SK-N-DZ (cell line): ENCODE data around the gene COA1.
A peak's percentile ranks its signal among the peaks of the same experiment; 100 is the strongest.

Experiments used
- DNase-seq: peaks from one replicate; pipeline ENCODE4 v3.0.0-alpha.2; 2015; ENCODE audit warnings: low spot score

COA1 gene

DNA sequence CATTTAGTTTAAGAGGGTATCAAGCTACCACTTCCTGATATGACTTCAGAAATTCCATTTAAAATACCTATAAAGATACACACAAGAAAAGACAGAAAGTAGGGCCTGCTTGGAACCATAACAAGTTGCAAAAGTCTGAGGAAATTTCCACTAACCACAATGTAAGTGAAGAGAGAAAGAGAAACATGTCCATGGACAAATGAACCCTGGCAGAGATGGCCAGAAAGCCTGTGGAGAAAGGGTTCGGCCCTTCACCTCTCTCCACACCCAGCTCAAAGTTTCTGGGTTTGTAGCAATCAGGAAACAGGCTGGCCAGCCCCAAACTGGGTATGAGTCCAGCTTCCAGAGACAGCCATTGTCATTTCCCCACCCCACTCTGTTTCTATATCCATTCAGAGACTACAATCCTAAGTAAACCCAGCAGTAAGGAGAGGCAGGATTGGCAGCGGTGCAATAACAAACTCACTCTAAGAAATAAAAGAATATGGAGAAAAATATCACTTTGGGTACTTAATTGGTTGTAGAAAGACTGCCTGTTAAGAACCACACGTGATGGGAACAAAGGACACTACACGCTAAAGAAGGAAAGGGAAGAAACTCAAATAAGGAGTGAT lies 75.3 kb downstream of the COA1 start:
- no peak for DNase-seq

DNA sequence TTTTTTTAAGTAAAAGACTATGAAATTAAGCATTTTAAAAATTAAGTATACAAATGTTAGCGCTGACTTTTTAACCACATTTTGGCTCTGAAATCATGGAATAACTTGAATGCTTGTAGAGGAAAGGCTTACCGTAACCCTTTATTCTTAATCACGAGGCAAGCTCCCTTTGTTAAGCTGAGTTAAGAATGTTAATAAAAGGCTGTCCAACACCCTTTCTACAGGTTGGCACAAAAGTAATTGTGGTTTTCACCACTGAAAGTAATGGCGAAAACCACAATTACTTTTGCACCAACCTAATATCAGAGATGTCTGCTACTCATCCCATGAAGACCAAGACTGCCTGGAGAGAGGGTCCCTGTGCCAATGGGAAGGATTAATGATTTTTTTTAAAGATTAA lies 75.9 kb downstream of the COA1 start:
- DNase-seq, result no peak

DNA sequence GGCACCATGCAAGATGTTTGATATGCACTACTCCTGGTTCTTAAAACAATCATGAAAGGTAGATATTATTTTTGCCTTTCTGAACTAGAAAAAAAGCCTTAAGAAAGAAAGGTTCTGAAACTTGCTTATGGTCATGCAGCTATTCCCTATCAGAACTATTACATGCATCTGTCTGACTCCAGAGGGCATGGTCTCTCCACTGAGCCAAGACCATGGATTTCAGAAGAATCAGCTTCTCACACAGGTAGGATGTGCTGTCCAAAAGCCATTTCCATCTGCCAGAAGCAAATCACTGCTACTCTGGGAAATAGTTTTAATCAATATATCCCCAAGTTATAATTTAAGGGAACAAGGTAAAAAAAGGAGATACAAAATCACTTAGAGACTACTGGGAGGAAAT lies 77.0 kb downstream of the COA1 start:
- no peak for DNase-seq

DNA sequence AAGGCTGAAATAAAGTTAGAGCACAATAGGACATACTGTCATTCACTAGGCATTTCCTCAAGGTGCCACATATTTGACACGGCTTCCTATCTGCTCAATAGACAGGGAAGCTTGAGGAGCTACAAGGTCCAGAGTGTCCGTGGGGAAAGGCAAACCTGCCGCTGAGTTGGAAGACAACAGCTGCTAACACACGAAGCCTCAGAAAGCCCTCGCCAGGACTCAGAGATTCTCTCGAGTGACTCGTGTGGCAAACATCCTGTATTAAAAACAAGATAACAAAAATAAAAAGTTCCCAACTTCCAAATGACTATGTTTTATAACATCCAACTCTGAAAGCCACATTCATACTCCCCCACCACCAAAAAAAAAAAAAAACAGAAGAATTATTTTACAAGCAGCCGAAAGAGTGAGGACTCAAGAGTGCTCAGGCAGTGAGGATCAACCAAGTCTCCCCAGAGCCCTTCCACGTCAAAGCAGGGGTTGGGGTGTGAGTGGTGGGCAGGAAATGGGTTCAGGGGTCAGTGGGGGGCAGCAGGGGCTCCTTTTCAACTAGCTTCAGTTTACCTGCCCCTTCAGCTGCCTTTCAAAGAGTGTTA lies 78.8 kb downstream of the COA1 start:
- DNase-seq, result no peak

DNA sequence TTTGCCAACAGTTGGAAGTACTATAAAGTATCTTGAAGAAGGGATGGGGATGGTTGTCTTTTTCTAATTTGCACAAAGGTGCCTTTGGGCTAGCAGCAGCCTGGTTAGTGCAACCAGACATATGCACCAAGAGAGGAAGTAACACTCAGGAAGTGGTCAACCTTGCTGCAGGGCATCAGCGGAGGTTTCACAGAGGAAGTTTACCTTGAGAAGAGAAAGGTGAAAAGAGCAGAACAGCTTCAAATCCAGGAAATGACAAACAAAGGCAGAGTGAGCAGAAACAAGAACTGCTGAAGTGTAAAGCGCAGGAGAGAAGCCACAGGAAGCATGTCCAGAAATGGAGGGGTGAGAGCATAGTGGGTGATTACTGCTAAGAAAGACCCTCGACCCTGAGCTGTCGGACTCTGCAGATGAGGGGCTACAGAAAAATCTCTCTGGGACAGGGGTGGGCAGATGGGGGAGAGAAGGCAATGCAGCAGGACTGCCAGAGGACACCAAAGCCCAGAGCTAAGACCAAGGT lies 79.5 kb downstream of the COA1 start:
- no peak for DNase-seq

DNA sequence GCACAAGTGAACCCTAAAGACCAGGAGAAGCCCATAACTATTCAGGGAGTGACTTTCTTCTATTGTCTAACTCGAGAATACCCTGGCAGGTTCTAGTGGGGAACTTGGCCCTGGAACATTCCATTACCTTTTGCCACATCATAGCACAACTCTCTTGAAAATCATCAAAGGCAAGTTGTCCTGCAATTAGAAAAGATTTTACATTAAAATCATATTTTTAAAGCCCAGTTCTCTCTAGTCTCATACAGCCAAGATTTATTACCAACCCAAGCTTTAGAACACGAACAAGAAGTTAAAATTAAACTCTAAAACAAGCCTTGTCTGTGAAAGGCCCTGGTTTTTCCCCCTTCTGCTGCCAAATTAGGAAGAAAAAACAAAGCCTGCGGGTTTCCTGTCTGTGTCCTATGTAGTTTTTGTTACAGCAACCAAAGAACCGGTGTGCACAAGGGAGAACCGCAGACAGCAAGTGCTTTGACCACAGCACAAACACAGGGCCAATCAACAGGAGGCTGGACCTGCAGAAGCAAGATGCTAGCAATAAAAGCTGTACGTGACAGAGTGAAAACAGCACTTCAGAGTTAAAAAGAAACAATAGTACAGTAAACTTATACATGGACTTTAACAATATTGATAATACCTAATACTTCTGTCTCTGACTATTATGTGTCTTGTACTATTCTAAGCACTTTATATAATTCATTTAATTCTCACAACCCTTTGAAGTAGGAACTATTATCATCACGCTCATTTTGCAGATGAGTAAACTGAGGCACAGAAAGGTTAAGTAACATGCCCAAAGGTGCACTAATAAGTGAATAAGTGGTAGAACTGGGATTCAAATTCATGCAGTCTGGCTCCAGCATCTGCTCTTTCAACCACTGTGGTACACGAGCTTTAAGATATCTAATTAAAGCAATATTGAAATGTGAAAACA lies 80.6 kb downstream of the COA1 start:
- no peak for DNase-seq

DNA sequence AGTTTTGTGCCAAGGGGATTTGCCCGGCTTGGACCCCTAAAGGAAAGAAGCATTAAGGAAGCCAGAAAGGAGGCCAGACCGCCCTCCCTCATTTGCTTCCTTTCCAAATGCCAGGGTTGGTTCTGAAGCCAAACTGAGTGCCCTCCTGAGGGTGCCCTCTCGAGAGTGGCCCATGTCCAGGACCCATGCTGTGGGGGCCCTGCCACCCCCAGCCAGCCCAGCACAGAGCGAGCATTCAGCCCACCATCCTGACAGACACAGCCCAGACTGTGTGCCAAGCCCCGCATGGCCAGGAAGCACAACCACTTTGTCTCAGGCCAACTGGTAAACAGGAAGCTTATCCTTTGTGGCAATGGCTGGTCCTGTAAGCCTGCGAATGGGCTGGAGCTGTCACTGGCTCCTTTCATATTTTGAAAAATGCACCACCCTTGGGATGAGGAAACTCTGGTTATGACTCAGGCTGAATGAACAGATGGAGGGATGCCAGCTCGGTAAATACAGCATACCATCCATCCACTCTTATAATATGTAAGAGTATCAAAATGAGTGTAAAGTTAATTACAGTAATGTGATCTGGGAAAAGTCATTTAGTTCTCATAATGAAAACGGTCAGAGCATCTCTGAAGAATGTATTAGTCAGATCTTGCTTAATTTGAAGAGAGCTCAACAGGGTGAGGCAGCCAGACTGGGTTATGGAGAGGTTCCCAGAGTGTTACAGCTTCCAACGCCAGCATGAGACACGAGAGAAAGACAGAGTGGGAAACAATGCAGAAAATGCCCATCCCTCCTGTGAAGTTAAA lies 81.5 kb downstream of the COA1 start:
- peak; percentile 16 for DNase-seq

DNA sequence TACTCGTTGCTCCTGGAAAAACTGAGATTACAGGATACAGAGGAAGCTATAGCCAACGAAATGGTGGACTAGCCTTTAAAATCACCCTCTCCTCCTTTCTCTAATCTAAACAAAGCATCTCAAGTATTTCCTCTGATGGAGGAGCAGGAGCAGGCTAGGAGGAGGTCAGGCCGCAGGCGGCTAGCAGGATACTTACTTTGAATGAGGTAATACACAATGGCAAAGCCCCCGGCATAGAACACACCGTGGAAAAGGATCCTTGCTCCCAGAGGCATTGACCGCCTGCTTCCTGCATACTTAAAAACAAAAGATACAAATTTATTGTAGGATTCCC lies 82.0 kb downstream of the COA1 start:
- DNase-seq, result no peak

DNA sequence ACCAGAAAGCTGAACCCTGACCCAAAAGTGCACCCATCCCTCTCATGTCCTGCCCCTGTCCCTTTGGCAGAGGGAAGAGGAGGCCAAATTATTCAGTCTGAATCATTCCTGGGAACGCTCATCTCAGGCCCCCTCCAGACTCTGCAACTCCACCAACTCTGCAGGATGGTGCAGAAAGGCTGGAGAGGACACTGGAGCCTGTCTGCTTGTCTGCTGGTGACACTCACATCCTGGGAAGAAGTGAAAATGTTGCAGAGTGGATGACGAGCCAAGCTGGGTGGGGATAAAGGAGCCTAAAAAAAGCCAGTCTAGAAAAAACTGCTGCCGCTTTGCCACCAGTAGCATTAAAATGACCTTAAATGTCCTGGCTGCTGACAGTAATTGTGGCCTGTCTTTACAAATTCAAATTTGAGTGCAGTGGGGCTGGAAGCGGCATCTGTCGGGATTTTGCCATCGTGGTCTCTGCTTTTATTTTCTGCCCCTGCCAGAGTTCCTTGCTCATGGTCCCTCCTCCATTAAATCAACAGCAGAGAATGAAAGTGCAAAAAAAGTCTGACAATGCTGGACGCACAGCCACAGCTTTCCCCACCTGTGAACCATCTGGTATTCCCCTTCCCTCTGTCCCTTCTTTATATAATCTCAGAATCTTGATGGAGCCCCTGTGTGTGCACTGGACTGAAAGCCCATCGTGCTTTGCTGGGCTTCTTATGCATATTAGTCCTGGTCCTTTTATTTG lies 82.6 kb downstream of the COA1 start:
- no peak for DNase-seq

DNA sequence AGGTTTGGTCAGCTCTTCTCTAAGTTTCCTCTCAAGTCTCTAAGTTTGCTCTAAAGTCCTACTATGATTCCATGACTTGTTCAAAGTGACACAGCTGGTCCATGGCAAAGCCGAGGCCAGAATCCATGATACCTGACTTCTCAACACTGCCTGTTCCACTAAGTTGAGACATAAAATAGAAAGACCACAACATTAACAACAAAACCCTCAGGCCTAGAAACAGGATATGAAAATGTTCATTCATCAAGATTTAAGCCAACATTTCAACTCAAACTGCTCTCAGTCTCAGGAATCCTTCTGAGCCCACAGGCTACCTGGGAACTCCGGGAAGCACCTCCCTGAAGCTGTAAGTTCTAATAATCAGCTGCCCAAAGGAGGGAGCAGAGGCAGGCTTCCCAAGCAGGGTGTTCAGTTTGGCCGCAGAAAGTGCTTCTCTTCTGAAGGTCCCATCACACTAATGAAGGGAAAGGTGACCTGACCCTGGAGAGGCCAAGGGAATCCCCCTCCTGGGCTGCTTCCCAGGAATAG lies 83.6 kb downstream of the COA1 start:
- DNase-seq, result no peak

DNA sequence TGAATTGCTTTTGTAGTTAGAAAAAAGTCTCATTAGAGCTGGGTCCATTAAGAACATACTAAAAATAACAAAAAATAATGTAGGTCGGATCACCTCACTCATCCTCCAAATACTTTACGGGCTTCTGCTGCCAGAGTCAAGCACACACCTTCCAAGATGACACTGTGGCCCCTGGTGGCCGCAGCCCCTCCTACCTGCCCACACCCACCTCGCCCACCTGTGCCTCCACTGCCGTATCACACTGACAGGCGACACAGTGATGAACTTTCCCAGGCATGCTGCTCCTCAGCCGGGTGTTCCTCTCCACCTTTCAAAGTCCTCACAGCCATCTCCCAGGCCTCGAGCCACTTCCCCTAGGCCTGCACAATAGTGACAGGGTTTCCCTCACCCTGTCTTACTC lies 85.5 kb downstream of the COA1 start:
- no peak for DNase-seq

DNA sequence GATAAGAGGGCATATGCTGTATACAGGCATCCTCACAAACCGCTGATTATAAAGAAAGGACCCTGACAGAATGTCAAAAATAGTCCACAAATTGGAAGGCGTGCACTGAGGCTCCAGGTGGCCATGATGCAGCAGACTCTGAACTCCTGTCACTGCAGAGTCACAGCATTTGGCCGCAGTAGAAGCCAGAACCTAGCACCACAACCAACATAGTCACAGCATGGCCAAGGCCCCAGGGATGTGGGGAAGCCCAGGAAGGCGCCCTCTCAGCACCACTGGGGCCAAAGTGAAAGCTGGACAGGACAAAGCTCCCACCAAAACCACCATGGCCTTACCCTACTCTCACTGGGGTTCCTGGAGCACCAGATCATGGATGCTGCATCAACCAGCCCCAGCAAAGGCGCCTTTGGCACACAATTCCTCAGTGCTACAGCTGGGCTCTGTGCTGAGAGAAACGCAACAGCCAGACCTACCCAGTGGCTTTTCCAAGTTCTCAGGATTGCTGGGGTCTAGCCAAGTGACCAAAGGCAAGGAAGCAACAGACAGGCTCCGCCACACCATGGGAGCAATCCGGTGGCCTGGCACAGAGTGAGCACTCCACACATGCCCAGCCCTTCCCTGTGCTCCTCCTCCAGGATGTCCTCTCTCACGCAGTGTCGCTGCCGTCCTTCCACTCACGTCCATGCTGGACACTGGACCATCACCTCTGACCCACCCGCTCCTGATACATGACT lies 86.3 kb downstream of the COA1 start:
- DNase-seq, result no peak

DNA sequence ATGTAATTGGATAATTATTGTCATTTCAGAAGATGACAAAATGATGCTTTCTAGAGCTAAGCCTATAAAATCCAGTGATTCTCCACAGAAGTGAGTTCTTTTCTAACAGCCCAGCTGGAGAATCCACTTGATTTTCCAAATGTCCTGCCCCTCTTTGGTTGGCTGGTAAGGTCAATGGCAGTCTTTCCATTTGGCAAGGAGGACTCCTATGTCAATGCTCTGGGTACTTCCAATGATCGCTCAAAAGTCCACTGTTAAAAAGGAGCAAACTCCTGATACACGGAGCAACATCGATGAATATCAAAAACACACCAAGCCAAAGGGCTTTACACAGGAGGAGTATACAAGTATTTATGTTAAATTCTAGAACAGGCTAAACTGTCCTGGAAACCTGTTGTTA lies 88.6 kb downstream of the COA1 start:
- DNase-seq, result no peak

DNA sequence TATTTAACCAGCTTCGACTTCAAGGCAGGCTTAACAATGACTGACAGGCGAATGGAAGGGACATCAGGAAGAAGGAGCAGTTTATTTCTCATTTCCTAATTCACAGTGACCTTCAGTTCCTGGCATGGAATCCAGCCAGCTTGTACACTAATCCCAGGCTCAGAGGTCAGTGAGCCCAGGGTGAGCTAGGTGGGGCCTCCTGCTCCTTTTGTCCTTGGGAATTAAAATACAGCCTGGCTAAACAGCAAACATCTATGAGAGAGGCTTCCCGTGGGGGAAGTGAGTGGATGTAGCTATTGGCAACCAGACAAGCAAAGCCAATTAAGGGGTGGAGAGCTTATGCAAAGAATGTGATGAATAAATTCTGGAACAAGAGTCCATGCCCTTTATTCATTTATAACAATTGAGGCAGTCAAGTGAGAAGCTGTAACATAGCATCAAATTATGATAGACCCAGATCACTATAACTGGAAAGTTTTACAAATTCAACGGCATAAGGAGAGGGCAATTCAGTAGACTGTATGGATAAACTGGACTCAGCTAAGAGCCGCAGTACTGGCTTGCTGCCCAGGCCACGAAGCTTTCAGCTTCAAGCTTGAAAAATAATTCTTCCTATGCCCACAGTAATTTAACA lies 89.3 kb downstream of the COA1 start:
- no peak for DNase-seq

DNA sequence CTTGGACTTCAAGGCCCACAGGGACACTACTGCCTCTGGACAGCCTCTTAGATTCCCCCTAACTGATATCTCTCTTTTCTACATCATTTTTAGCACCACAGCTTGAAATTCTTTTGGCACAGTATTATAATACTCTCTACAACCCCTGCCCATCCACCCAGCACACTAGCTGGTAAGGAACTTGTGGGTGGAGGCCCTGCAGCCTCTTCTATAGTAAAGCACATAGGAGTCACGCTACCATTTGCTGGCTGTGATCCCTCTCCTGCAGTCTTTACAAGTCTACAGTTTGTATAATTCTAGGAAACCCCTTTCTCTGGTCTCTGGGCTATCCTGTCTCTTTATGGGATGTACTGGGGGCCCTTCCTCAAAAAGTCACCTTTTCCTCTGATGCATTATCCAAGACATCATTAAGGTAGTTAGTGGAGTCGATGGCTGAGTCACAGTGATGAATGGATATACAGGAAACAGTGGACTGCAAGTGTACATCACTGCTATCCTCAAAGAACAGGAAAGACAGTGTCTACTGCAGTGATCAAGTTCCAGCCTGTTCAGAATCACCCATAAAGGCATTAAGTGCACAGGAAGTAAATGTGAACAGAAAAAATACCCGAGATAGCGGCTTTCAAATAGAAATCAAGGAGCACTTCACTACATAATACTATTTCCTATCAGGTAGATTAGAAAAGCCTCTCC lies 92.1 kb downstream of the COA1 start:
- DNase-seq, result no peak

DNA sequence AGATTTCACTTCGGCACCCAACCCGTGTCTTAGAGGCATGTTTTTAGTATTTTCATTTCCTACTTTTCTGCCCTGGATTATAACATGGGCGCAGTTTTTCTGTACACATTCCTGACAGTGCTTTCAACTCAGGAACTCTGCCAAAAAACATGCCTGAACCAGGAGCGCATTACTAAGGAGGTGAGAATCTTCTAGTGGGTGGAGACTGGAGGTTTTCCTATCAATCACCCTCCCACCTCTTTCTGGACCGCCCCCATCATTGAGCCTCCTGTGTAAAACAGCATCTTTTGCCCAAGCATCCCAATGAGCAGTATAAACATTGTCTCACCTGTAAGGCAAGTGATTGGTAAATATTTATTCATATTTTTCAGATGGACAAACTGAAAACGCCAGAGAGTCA lies 93.2 kb downstream of the COA1 start:
- no peak for DNase-seq

DNA sequence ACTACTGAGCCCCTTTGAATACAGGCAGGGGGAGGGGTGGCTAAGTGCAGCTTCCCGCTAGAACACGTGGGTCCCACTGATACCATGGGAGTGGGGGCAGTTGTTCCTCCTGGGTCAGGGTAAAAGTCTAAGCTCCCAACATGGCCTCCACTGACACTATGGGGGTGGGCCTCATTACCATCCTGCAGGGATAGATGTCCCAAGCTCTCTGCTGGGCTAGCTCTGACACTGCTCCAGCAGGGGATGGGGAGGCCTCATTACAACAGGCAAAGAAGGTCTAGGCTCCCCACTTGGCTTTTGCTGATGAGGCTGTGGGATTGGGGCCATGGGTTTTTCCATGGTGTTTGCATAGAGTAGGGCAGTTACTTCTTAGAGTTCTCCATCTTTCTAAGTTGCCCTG lies 94.9 kb downstream of the COA1 start:
- DNase-seq, result no peak

DNA sequence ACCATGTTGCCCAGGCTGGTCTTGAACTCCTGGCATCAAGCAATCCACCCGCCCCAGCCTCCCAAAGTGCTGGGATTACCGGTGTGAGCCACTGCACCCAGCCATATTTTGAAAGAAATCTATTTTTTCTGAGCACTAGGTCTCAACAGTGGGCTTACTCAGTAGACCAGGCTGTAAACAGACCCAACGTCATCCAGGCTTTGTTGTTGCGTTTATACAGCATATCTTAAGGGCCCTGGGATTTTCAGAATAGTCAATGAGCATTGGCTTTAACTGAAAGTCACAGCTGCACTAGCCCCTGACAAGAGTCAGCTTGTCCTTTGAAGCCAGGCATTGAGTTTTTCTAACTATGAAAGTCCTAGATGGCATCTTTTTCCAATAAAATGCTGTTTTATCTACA lies 96.6 kb downstream of the COA1 start:
- no peak for DNase-seq

DNA sequence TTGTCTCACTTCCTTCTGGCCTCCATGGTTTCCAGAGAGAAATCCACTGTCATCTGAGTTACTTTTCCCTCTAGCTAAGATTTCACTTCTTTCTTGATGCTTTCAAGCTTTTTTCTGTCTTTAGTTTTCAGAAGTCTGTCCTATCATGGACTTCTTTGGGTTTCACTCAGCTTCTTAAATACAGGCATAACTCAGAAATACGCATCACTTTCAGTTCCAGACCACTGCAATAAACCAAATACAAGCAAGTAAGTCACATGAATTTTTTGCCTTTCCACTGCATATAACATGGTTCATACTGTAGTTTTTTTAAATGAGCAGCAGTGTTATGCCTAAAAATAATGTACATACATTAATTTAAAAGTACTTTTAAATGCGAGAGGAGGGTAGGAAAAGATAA lies 97.8 kb downstream of the COA1 start:
- DNase-seq, result no peak
